A549 (cell line): ENCODE results near the gene RNF114.

Experiments
- CEBPB ChIP-seq, 2 experiments: fragments of >200 bp in 1 of 2; sonication (Bioruptor Twin) in 1 of 2; formaldehyde crosslinking in 1 of 2; IDR thresholded peaks; 2 replicates each; pipeline ENCODE4 v1.6.1; 2012 to 2016
- CHD2 ChIP-seq: fragments of 150-350 bp; IDR thresholded peaks from 2 replicates; pipeline ENCODE4 v1.6.1; 2014; ENCODE audit warnings: low read length; ENCODE audit not compliant: partially characterized antibody
- EHF ChIP-seq: fragments of 250-450 bp; sonication (Bioruptor Pico); IDR thresholded peaks from 2 replicates; pipeline ENCODE4 v1.5.0; 2020; ENCODE audit warnings: mild to moderate bottlenecking
- ELK1 ChIP-seq: fragments of 150-350 bp; IDR thresholded peaks from 2 replicates; pipeline ENCODE4 v1.6.1; 2014; ENCODE audit warnings: low read depth, mild to moderate bottlenecking, low read length
- FOXS1 ChIP-seq: fragments of 250-450 bp; sonication (Bioruptor Pico); IDR thresholded peaks from 2 replicates; pipeline ENCODE4 v1.5.0; 2020; ENCODE audit warnings: mild to moderate bottlenecking, moderate library complexity
- ZC3H11A ChIP-seq: fragments of 450-650 bp; IDR thresholded peaks from 2 replicates; pipeline ENCODE4 v1.6.1; 2014; ENCODE audit warnings: antibody characterized with exemption, mild to moderate bottlenecking
- ZNF302 ChIP-seq: fragments of 250-450 bp; sonication (Bioruptor Pico); IDR thresholded peaks from 2 replicates; pipeline ENCODE4 v1.9.0; 2021; ENCODE audit warnings: inconsistent platforms, mild to moderate bottlenecking, moderate library complexity
- TF ChIP-seq, protein P1 (sequence below): fragments of >200 bp; sonication (Bioruptor Twin); formaldehyde crosslinking; IDR thresholded peaks from 3 replicates; pipeline ENCODE4 v1.5.1; 2016

- TF ChIP-seq ZC3H11A = no peak
- TF ChIP-seq FOXS1 (CRISPR knock-in tag) = no peak
- no peak for TF ChIP-seq ZNF302
- no peak for TF ChIP-seq ELK1
- TF ChIP-seq, protein P1, sequence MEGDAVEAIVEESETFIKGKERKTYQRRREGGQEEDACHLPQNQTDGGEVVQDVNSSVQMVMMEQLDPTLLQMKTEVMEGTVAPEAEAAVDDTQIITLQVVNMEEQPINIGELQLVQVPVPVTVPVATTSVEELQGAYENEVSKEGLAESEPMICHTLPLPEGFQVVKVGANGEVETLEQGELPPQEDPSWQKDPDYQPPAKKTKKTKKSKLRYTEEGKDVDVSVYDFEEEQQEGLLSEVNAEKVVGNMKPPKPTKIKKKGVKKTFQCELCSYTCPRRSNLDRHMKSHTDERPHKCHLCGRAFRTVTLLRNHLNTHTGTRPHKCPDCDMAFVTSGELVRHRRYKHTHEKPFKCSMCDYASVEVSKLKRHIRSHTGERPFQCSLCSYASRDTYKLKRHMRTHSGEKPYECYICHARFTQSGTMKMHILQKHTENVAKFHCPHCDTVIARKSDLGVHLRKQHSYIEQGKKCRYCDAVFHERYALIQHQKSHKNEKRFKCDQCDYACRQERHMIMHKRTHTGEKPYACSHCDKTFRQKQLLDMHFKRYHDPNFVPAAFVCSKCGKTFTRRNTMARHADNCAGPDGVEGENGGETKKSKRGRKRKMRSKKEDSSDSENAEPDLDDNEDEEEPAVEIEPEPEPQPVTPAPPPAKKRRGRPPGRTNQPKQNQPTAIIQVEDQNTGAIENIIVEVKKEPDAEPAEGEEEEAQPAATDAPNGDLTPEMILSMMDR = no peak
- TF ChIP-seq EHF (CRISPR knock-in tag) = no peak
- no peak for TF ChIP-seq CHD2
- TF ChIP-seq CEBPB (IDR thresholded peaks at IDR 0.05) = no peak
Observed at GRCh38 chr20:49889001-49889934, 46.9 kb upstream of the RNF114 start.
